Right lobe of liver (tissue), 6 donors: ENCODE data around the gene FOXO3B. TPM values are rescaled to one million over a fixed set of nuclear protein-coding genes. Genes with fewer than 3 reads are reported as not detected.
"Not testable (repeated sequence)": the region's sequence is repeated elsewhere in the genome, so short reads cannot be mapped to it uniquely, and the experiment has no call there.

Experiments
- ATAC-seq, 4 donors: fragments of 200-7000 bp; cut with Tn5 transposase; one replicate each; pipeline ENCODE4 v1.9.1; 2020; ENCODE audit warnings: mild to moderate bottlenecking in 4 of 4, moderate library complexity in 4 of 4
- DNase-seq, 3 donors: peaks; one replicate each; pipeline ENCODE4 v3.0.0-alpha.2; 2020
- H3K27ac ChIP-seq, 3 donors: fragments of 200-600 bp; one replicate each; pipeline ENCODE4 v1.8.0; 2022
- H3K27me3 ChIP-seq, 2 donors: fragments of 200-600 bp; one replicate each; pipeline ENCODE4 v1.8.0; 2022
- H3K36me3 ChIP-seq, 4 donors: fragments of 200-600 bp; sonication (generic) in 1 of 4; one replicate each; pipeline versions ENCODE4 v1.5.1 to v1.8.0; 2017 to 2022; ENCODE audit warnings: control low read depth in 1 of 4
- H3K4me1 ChIP-seq, 4 donors: fragments of 200-600 bp; sonication (generic) in 1 of 4; one replicate each; pipeline versions ENCODE4 v1.5.1 to v1.8.0; 2017 to 2022; ENCODE audit warnings: control low read depth in 1 of 4
- H3K4me3 ChIP-seq, 3 donors: fragments of 200-600 bp; one replicate each; pipeline ENCODE4 v1.8.0; 2022
- H3K9me3 ChIP-seq, 4 donors: fragments of 200-600 bp; sonication (generic) in 1 of 4; one replicate each; pipeline versions ENCODE4 v1.5.1 to v1.8.0; 2017 to 2022; ENCODE audit warnings: control low read depth in 1 of 4
- WGBS: methylation state at CpG from one replicate; pipeline ENCODE4 v1.1.6; 2018; ENCODE audit warnings: low coverage, low lambda C conversion rate; ENCODE audit not compliant: insufficient coverage; ENCODE audit errors: missing lambda C conversion rate; 5-methylcytosine and 5-hydroxymethylcytosine counted together
- intact Hi-C, 2 donors: fragments of 100-400 bp; cut with DNase I; formaldehyde crosslinking; loops; one replicate each; pipeline versions ENCODE4 v1.11.2 to v1.14.1; 2022
- total RNA-seq, 6 experiments: library from RNA; depleted of rRNA in 2 of 6; stranded (reverse); fragments of >200 nt in 2 of 6; fragmentation: NEBNext Ultra II Directional in 3 of 6; extraction: Animal tissue kit (Norgen Biotek cat#: 25700) in 3 of 6; gene quantifications; one replicate each; pipeline versions ENCODE4 v1.1.0 to v1.2.4, GENCODE V29; 2016 to 2023
- donor health status: DM: no; HTN: yes; CAD: no.
- donor health status: DM: no; HTN: no; CAD: no.
- donor health status: DM: no; HTN: no; CAD: no.
- donor health status: DM: no; HTN: yes; CAD: no.
- donor health status: DM: no; HTN: yes; CAD: no.

Gene FOXO3B
- total RNA-seq, 6 experiments from 2014 or later, result 0.44 to 1.6 (median 1.1) TPM

DNA sequence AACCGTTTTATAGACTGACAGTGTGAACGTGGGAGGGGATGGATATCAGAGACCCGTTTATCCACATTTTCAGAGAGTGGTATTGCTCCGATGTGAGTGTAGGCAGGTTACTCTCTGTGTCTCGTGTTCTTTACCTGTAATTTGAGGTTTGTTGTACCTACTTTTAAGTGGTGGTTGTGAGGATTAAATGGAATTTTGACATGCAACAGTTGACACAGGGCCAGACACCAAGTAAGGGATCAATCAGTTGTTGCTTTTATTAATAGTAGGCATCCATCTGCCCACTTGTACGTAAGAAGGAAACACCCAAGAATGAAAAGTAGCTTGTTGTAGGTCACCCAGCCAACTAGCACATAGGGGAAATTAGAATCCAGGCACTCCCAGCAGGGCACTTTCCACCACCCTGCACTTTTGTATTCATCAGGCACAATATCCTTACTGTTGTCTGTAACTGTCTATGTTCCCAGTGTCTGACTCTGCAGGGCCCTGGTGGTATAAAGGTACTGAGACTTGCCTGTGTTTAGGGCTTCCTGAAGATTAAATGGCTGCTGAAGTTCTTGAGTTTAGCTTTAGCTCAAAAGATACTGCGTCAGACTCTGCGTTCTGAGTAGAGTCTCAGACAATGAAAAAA lies 16.5 kb upstream of the FOXO3B start:
- ATAC-seq, intact Hi-C loops, H3K4me1 ChIP-seq, H3K36me3 ChIP-seq, H3K27ac ChIP-seq, DNase-seq, H3K9me3 ChIP-seq, H3K27me3 ChIP-seq: not testable (repeated sequence)
- peak overlapping the region; percentile 50 to 61 (median 55) for H3K4me3 ChIP-seq
- WGBS, result 54% methylated on average over 7 of the region's 8 CpGs

DNA sequence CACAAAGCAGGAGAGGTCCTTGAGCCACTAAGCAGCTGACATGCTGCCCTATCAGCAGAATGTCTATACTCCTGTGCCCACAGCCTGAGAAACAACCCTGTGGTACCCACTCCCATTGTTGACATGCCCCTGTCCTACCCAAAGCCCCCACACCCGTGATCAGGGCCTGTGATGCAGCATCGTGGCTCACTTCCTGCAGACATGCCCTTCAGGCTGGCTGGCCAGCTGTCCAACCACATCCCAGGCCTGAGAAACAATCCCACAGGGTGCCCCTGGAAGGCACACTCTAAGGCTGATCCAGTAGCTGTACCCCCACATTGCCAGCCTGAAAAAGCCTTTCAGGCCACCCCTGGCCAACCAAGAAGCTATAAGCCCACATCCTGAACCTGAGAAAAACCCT lies 13.0 kb upstream of the FOXO3B start:
- WGBS, result no CpG with 5 or more reads among the region's 2 CpGs
- H3K4me3 ChIP-seq, H3K27ac ChIP-seq, H3K9me3 ChIP-seq, DNase-seq, intact Hi-C loops, H3K4me1 ChIP-seq, H3K27me3 ChIP-seq, ATAC-seq, H3K36me3 ChIP-seq: not testable (repeated sequence)

DNA sequence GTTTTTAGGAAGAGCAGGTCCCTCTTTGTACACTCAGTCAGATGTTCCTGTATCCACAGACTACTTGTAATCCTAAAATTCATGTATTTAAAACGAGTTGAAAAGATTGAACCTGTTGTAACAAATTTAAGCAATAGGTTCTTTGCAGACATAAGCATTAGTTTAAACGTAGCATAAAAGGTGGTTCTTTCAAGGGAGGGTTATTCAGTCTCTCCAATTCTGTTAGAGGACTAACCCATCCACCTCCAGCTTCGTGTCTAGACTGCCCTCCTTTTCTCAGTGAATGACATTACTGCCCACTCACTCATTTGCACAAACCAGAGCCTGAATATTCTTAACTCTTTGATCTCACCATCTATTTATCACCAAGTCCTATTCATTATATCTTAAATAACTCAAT lies 554 bp upstream of the FOXO3B start:
- H3K4me1 ChIP-seq, H3K9me3 ChIP-seq, intact Hi-C loops, DNase-seq, H3K27me3 ChIP-seq, H3K36me3 ChIP-seq, H3K27ac ChIP-seq: not testable (repeated sequence)
- ATAC-seq, result peak in 2 of 4 donors; percentile 4 to 6
- peak overlapping the region in 2 of 3 donors; percentile 43 to 47 for H3K4me3 ChIP-seq
- 7% methylated on average over 2 of the region's 3 CpGs for WGBS

DNA sequence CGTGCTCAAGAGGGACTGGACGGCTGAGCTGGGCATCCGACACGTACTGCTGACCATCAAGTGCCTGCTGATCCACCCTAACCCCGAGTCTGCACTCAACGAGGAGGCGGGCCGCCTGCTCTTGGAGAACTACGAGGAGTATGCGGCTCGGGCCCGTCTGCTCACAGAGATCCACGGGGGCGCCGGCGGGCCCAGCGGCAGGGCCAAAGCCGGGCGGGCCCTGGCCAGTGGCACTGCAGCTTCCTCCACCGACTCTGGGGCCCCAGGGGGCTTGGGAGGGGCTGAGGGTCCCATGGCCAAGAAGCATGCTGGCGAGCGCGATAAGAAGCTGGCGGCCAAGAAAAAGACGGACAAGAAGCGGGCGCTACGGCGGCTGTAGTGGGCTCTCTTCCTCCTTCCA lies 4.7 kb downstream of the FOXO3B start:
- H3K4me3 ChIP-seq, intact Hi-C loops, H3K27ac ChIP-seq, H3K36me3 ChIP-seq, ATAC-seq, H3K9me3 ChIP-seq, H3K27me3 ChIP-seq, DNase-seq, H3K4me1 ChIP-seq: not testable (repeated sequence)
- 98% methylated on average over 7 of the region's 29 CpGs for WGBS

DNA sequence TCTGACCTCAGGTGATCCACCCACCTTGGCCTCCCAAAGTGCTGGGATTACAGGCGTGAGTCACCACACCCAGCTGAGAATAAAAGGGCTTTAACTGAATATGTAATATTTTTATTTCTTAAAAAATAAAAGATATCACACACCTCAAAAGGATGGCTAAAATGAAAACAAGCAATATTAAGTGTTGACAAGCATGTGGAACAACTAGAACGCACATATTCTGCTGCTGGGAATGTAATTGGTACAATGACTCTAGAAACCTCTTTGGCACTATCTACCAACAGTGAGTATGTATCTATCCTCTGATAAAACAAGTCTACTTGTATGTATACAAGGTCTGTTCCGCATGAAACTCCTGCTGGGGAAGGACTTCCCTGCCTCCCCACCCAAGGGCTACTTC lies 5.2 kb downstream of the FOXO3B start:
- H3K4me1 ChIP-seq, H3K9me3 ChIP-seq, H3K4me3 ChIP-seq, ATAC-seq, DNase-seq, H3K36me3 ChIP-seq, H3K27me3 ChIP-seq, H3K27ac ChIP-seq, intact Hi-C loops: not testable (repeated sequence)
- 96% methylated on average over 3 of the region's 3 CpGs for WGBS

DNA sequence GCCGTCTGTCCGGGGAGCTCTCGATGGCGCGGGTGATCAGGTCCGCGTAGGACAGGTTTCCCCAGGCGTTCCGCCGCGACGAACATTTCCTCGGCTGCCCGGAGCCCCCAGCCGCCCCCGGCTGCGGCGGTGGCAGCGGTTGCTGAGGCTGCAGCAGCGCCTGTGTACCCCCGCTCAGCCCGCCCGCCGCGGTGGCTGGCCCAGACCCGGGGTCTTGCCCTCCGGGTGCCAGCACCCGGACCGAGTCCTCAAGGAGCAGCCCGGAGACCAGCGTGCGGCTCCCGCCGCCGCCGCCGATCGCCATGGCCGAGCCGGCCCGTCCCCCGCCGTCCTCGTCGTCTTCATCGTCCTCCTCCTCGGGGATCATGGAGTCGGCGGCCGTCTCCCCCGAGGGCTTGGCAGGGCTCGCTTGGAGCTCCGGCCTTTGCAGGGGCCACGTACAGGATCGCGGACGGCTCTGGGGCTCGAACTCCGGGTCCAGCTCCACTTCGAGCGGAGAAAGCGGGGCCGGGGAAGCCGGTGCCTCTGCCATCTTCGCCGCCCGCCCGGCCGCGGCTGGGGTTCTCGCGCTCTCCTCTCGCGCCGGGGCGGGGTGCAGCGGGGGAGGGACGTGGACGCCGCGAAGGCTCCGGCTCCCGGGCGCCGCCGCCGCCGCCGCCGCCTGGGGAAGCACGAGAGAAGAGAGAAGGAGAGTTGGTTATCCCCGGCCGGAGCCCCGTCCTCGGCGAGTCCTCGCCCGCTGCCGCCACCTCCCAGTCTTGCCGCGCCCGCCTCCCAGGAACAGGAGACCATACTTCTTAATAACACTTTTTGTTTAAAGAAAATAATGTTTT lies 9.5 kb downstream of the FOXO3B start:
- intact Hi-C loops, H3K36me3 ChIP-seq, H3K4me1 ChIP-seq, DNase-seq, H3K27ac ChIP-seq, H3K9me3 ChIP-seq, H3K4me3 ChIP-seq, H3K27me3 ChIP-seq: not testable (repeated sequence)
- peak in 2 of 4 donors; percentile 36 to 40 for ATAC-seq
- WGBS, result 100% methylated on average over 11 of the region's 102 CpGs

DNA sequence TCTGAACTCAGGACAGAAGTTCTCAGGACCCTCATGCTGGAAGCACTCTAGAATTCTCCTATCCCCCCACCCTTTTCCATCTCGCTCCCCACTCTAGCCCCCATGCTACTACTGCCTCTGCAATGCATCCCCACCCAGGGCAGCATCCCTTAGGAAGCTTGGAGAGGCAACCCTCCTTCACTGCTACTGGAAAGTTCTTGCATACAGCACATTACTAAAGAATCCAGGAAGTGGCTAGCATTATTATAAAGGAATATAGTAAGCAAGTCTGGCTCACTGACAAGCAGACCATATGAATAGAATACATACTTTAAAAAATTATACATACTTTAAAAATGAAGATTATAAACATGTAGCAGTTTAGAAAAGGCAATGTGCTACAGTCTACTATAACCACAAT lies 13.5 kb downstream of the FOXO3B start:
- H3K36me3 ChIP-seq, intact Hi-C loops: not testable (repeated sequence)
- WGBS, result 100% methylated on average over 1 of the region's 1 CpG

DNA sequence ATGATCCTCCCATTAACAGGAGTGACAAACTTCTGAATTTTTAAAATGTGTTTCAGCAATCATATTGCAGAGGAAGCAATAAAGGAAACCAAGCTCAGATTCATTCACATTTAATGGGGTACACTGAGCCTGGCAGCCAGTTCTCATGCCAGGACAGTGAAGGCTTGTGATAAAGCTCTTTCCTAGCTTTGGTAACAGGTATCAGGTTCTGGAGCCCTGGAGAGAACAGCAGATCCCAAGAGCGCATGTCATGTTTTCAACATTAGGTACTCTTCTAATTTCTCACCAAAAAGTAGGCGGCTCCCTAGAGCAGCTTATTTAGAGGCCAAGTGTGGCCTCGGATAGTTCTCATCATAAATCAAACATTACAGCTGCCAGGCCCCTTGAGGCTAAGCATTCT lies 14.6 kb downstream of the FOXO3B start:
- H3K4me3 ChIP-seq, ATAC-seq, H3K27me3 ChIP-seq, DNase-seq, intact Hi-C loops, H3K4me1 ChIP-seq, H3K36me3 ChIP-seq, H3K9me3 ChIP-seq, H3K27ac ChIP-seq: not testable (repeated sequence)
- WGBS, result 94% methylated on average over 2 of the region's 3 CpGs

More for the DNA sequence above, 13.5 kb downstream of the FOXO3B start:
- H3K4me1 ChIP-seq, H3K9me3 ChIP-seq, H3K27me3 ChIP-seq, DNase-seq, ATAC-seq, H3K4me3 ChIP-seq, H3K27ac ChIP-seq: not testable (repeated sequence)

DNA sequence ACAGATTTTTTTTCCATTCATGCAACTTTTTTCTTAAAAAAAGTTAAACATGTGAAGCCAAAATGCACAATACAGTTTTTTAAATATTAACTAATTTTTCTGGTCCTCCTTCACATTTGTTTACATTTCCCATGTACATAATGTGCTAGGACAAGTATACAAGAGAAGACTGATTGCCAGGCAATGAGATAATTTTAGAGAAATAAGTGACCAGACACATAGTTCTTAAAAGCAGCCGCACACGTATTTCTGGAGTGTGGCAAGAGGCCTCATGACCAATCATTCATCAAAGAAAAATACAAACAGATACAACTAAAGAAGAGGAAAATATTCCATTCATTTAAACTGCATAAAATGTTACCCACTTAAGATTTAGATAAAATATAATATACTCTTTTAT lies 15.8 kb downstream of the FOXO3B start:
- DNase-seq, H3K27me3 ChIP-seq, H3K4me1 ChIP-seq, intact Hi-C loops, H3K27ac ChIP-seq, H3K36me3 ChIP-seq, H3K9me3 ChIP-seq, ATAC-seq, H3K4me3 ChIP-seq: not testable (repeated sequence)
- 90% methylated on average over 2 of the region's 2 CpGs for WGBS

DNA sequence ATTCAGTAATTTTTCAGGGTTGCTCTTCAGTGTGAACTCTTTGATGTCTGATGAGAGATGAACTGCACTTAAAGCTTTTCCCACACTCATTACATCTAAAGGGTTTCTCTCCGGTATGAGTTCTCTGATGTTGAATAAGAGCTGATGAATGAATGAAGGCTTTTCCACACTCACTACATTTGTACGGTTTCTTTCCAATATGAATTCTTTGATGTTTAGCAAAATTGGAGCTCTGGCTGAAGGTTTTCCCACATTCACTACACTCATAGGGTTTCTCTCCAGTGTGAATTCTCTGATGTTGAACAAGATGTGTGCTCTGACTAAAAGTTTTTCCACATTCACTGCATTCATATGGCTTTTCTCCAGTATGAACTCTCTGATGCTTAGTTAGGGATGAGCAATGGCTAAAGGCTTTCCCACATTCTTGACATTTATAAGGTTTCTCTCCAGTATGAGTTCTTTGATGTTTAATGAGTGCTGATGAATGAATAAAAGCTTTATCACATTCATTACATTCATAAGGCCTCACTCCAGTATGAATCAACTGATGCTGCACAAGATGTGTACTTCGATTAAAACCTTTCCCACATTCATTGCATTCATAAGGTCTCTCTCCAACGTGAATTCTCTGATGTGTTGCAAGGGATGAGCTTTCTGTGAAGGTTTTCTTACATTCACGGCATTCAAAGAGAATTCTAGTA lies 20.0 kb downstream of the FOXO3B start:
- H3K27ac ChIP-seq, H3K9me3 ChIP-seq, H3K27me3 ChIP-seq, H3K4me1 ChIP-seq, DNase-seq, ATAC-seq, H3K36me3 ChIP-seq, H3K4me3 ChIP-seq, intact Hi-C loops: not testable (repeated sequence)
- 86% methylated on average over 3 of the region's 5 CpGs for WGBS

DNA sequence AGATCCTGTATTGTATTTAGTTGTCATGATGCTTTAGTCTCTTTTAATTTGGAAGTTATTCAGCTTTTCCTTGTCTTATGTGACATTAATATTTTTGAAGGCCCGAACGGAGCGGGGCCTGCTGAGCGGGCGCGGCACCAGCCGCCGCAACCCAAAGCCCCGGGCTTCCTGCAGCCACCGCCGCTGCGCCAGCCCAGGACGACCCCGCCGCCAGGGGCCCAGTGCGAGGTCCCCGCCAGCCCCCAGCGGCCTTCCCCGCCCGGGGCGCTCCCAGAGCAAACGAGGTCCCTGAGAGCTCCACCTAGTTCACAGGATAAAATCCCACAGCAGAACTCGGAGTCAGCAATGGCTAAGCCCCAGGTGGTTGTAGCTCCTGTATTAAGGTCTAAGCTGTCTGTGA lies 32.0 kb downstream of the FOXO3B start:
- H3K36me3 ChIP-seq, DNase-seq, H3K4me3 ChIP-seq, H3K27ac ChIP-seq, intact Hi-C loops, H3K4me1 ChIP-seq, H3K27me3 ChIP-seq, H3K9me3 ChIP-seq: not testable (repeated sequence)
- ATAC-seq, result peak in 3 of 4 donors; percentile 41 to 70 (median 48)
- 40% methylated on average over 5 of the region's 23 CpGs for WGBS
